ENCODE measurements around the gene GOLGA6L7.
A peak's percentile ranks its signal among the peaks of the same experiment; 100 is the strongest.
"Not testable (repeated sequence)": the region's sequence is repeated elsewhere in the genome, so short reads cannot be mapped to it uniquely, and the experiment has no call there.

GOLGA6L7 gene

DNA sequence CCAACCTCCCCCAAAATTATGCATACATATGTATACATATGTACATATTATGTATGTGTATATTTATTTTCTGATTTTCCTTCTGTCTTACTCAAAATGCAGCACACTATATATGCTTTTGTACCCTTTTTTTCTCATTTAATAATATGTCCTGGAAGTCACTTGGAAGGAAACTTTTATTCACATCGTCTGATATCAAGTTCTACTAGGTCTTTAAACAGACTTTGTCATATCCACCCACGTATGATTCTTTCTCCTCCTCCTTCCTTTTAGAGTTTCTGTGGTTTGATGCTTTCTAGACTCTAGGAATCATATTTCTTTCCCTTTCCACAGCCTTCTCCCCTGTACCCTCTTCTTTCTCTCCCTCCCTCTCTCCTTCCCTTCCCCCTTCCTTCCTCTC lies 35.1 kb downstream of the GOLGA6L7 start:
- H3K36me3 ChIP-seq (replicated peaks); in situ Hi-C loops (cut with HindIII; ENCODE audit: low pct_ligation_motif_present, low sequenced_read_pairs); H3K4me3 ChIP-seq (ENCODE audit: low read depth, low read length); DNase-seq; H3K27ac ChIP-seq; H3K27me3 ChIP-seq (replicated peaks): not testable (repeated sequence)

DNA sequence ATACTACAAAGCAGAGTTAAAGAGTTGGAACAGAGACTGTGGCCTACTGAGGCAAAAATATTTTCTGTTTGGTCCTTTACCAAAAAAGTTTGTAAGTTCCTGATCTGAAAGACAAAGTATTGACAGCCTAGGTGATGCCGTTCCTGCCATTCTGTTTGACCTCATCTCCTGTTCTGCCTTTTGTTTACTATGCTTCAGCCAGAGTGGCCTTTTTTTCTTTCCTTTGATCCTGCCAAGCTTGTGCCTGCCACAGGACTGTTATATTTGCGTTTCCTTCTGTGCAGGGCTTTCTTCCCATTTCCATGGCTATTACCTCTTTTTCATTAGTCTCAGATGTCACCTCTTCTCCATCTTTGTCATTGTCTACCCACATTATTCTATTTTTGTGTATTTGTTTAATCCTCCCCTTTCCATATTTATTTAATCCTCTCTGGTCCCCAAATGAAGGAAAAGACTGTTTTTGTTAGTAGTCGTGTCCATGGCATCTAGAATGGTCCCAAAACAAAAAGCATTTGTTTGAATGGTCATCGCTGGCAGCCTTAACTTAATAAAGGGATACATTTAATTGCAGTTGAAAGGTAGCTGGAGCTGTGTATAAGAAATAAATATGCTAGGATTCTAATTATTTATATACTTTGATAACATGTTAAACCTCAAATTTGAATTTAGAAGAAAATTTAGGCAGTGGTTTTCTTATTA lies 36.4 kb downstream of the GOLGA6L7 start:
- H3K27me3 ChIP-seq (replicated peaks); H3K4me3 ChIP-seq (ENCODE audit: low read depth, low read length); in situ Hi-C loops (cut with HindIII; ENCODE audit: low pct_ligation_motif_present, low sequenced_read_pairs); H3K36me3 ChIP-seq (replicated peaks); H3K27ac ChIP-seq; DNase-seq: not testable (repeated sequence)

DNA sequence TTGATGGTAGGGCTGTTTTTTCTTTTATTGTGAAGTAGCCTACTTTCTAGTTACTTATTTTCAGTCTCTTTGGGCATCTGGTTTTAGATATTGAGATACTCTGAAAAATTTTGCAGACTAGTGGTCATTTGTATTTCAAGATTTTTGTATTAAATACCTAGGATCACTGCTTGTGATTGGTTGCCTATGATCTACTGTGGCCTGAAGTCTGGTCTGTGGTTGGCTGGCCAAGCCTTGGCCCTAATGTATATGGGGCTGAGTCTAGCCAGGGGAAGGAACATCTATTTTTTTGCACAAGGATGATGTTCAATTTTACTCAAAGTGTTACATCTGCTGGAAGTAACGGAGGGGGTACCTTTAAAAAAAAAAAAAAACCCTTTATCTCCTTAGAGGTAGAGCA lies 38.0 kb downstream of the GOLGA6L7 start:
- H3K27ac ChIP-seq; H3K4me3 ChIP-seq (ENCODE audit: low read depth, low read length); in situ Hi-C loops (cut with HindIII; ENCODE audit: low pct_ligation_motif_present, low sequenced_read_pairs); H3K36me3 ChIP-seq (replicated peaks); DNase-seq; H3K27me3 ChIP-seq (replicated peaks): not testable (repeated sequence)

DNA sequence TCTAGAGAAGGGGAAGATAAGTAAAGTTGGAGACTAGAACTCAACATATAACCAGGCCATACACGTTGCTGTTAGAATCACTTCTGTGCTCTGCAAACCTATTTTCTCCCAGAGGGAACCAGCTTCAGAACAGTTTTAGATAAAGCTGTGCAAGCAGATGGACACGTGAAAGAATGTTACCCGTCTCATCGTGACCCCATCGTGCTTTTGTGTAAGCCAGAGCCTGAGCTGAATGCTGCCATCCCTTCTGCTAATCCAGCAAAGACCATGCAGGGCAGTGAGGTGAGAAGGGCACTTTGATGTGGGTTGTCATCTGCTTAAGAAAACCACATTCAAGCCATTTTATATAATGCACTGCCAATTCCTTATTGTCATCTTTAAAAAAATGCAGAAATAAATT lies 40.3 kb downstream of the GOLGA6L7 start:
- H3K27ac ChIP-seq; in situ Hi-C loops (cut with HindIII; ENCODE audit: low pct_ligation_motif_present, low sequenced_read_pairs); H3K27me3 ChIP-seq (replicated peaks); H3K4me3 ChIP-seq (ENCODE audit: low read depth, low read length); DNase-seq; H3K36me3 ChIP-seq (replicated peaks): not testable (repeated sequence)

DNA sequence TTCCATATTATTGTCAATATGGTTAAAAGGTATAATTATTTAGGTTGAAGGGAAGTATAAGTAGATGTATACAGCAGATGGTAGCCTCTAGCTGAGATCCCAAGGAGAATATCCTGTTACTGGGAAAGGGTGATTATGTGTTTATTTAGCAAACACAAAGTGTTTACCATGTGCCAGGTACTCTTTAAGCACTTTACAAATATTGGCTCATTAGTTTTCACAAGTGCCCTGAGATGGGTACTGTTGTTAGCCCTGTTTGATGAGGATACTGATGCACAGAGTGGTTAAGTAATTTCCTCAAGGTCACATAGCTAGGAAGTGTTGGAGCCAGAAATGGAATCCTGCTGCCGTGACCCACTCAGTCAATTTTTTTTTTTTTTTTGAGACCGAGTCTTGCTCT lies 48.1 kb downstream of the GOLGA6L7 start:
- DNase-seq; H3K27me3 ChIP-seq (replicated peaks); H3K27ac ChIP-seq; H3K36me3 ChIP-seq (replicated peaks); in situ Hi-C loops (cut with HindIII; ENCODE audit: low pct_ligation_motif_present, low sequenced_read_pairs); H3K4me3 ChIP-seq (ENCODE audit: low read depth, low read length): not testable (repeated sequence)

DNA sequence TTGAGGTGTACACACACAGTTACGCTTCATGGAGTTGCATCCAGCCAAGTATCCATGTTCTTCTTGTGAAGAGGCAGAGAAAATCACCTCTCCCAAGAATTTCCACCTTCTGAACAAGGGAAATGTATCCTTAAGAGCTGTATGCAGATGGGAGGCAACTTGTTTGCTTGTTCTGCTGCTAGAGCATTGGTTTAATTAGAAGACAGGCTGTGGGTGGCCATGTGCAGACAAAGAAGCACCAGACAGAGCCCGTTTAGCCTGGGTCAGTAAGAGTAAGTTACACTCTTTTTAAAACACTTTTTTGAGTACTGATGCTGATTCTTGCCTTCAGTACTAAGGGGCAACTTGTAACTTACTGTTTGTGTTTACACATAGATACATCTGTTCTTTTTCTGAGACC lies 50.2 kb downstream of the GOLGA6L7 start:
- H3K4me3 ChIP-seq (ENCODE audit: low read depth, low read length); H3K27ac ChIP-seq; H3K36me3 ChIP-seq (replicated peaks); DNase-seq; H3K27me3 ChIP-seq (replicated peaks); in situ Hi-C loops (cut with HindIII; ENCODE audit: low pct_ligation_motif_present, low sequenced_read_pairs): not testable (repeated sequence)

DNA sequence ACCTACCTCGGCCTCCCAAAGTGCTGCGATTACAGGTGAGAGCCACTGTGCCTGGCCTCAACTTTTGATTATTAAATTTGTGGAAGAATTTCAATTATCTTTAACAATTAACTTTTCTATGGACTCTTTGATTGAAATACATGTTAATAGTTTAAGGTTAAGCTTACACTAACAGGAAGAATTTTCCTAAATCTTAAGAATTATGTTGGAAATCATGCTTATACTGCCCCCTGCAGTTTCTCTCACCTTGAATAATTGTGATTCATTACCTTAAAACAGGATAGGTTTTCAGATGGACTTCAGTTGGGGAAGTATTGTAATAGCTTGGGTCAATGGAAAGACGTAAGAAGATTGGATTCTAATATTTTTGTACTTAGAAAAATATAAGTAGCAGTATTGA lies 54.2 kb downstream of the GOLGA6L7 start:
- DNase-seq; H3K27me3 ChIP-seq (replicated peaks): not testable (repeated sequence)

More for the DNA sequence above, 54.2 kb downstream of the GOLGA6L7 start:
- in situ Hi-C loops (cut with HindIII; ENCODE audit: low pct_ligation_motif_present, low sequenced_read_pairs); H3K27ac ChIP-seq; H3K36me3 ChIP-seq (replicated peaks); H3K4me3 ChIP-seq (ENCODE audit: low read depth, low read length): not testable (repeated sequence)
- TF ChIP-seq, protein P1, sequence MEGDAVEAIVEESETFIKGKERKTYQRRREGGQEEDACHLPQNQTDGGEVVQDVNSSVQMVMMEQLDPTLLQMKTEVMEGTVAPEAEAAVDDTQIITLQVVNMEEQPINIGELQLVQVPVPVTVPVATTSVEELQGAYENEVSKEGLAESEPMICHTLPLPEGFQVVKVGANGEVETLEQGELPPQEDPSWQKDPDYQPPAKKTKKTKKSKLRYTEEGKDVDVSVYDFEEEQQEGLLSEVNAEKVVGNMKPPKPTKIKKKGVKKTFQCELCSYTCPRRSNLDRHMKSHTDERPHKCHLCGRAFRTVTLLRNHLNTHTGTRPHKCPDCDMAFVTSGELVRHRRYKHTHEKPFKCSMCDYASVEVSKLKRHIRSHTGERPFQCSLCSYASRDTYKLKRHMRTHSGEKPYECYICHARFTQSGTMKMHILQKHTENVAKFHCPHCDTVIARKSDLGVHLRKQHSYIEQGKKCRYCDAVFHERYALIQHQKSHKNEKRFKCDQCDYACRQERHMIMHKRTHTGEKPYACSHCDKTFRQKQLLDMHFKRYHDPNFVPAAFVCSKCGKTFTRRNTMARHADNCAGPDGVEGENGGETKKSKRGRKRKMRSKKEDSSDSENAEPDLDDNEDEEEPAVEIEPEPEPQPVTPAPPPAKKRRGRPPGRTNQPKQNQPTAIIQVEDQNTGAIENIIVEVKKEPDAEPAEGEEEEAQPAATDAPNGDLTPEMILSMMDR (IDR thresholded peaks at IDR 0.05; ENCODE audit: low read depth, low read length, missing control alignments): peak; percentile 4

All from brain microvascular endothelial cell (primary cell).